ENCODE measurements around the gene MYRF. TPM values are rescaled to one million over a fixed set of nuclear protein-coding genes. Genes with fewer than 3 reads are reported as not detected.

The MYRF gene
- total and polyA plus RNA-seq, 2 of the 13 experiments (the other 11 are each of a cell fraction or from before 2014, with no cell fraction given) = 10.2 to 25.9 TPM

DNA sequence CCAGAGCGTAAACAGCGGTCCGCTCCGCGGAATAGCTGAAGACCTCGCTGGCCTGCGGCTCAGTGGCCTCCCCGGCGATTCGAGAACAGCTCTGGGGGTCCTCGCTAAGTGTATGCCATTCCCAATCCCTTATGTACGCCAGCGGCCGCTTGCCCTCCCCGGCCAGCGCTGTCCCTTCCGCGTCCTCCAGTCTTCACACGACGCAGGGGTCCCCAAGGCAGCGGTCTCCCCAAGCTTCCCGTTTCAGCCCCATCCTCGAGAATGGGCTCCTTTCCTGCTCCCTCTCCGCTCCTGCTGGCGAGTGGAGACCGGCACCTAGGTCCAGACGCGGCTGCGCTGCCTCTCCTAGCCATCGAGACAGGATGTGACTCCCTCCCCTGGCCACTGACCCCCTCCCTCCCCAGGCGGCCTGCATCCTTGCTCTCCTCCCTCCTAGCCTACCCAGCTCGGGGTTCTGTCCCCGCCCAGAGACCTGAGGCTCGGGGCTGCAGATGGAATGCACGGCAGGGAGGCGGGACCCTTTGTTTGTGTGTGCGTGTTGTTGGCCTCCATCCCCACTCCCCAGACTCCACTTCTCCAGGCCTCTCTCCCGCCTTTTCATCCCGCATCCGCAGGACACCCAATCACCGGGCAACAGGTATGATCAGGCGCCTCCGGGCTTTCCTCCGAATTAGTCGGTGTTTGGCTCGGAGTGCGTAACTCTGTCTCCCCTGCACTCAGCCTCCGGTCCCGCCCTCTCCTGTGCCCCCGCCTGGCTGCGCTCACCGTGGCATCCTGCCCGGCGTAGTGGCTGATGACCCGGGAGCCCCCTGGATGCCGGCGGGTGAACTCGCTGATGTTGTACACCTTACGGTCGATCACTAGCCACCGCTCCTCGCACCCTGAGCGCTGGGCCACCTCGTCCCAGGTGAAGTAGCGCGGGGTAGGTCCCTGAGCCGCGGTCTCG lies 63.6 kb downstream of the MYRF start (continued):
- TF ChIP-seq, protein P1, sequence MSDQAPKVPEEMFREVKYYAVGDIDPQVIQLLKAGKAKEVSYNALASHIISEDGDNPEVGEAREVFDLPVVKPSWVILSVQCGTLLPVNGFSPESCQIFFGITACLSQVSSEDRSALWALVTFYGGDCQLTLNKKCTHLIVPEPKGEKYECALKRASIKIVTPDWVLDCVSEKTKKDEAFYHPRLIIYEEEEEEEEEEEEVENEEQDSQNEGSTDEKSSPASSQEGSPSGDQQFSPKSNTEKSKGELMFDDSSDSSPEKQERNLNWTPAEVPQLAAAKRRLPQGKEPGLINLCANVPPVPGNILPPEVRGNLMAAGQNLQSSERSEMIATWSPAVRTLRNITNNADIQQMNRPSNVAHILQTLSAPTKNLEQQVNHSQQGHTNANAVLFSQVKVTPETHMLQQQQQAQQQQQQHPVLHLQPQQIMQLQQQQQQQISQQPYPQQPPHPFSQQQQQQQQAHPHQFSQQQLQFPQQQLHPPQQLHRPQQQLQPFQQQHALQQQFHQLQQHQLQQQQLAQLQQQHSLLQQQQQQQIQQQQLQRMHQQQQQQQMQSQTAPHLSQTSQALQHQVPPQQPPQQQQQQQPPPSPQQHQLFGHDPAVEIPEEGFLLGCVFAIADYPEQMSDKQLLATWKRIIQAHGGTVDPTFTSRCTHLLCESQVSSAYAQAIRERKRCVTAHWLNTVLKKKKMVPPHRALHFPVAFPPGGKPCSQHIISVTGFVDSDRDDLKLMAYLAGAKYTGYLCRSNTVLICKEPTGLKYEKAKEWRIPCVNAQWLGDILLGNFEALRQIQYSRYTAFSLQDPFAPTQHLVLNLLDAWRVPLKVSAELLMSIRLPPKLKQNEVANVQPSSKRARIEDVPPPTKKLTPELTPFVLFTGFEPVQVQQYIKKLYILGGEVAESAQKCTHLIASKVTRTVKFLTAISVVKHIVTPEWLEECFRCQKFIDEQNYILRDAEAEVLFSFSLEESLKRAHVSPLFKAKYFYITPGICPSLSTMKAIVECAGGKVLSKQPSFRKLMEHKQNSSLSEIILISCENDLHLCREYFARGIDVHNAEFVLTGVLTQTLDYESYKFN (CRISPR knock-in tag; conservative IDR thresholded peaks at IDR 0.05) = no peak
- TF ChIP-seq SP4 (CRISPR knock-in tag; IDR thresholded peaks at IDR 0.05) (no peak), FOXK1 (CRISPR knock-in tag; IDR thresholded peaks at IDR 0.05; ENCODE audit: borderline replicate concordance, low read depth) (no peak), REL (CRISPR knock-in tag; conservative IDR thresholded peaks at IDR 0.05) (no peak; the same call in 1 of the 2 replicates), ZNF850 (CRISPR knock-in tag; conservative IDR thresholded peaks at IDR 0.05) (no peak; the same call in 1 of the 2 replicates), ZNF564 (CRISPR knock-in tag; IDR thresholded peaks at IDR 0.05) (no peak), ATM (IDR thresholded peaks at IDR 0.05; ENCODE audit: borderline replicate concordance) (no peak), ZNF460 (CRISPR knock-in tag; IDR thresholded peaks at IDR 0.05; ENCODE audit: borderline replicate concordance) (no peak)
- TF ChIP-seq, protein P2, sequence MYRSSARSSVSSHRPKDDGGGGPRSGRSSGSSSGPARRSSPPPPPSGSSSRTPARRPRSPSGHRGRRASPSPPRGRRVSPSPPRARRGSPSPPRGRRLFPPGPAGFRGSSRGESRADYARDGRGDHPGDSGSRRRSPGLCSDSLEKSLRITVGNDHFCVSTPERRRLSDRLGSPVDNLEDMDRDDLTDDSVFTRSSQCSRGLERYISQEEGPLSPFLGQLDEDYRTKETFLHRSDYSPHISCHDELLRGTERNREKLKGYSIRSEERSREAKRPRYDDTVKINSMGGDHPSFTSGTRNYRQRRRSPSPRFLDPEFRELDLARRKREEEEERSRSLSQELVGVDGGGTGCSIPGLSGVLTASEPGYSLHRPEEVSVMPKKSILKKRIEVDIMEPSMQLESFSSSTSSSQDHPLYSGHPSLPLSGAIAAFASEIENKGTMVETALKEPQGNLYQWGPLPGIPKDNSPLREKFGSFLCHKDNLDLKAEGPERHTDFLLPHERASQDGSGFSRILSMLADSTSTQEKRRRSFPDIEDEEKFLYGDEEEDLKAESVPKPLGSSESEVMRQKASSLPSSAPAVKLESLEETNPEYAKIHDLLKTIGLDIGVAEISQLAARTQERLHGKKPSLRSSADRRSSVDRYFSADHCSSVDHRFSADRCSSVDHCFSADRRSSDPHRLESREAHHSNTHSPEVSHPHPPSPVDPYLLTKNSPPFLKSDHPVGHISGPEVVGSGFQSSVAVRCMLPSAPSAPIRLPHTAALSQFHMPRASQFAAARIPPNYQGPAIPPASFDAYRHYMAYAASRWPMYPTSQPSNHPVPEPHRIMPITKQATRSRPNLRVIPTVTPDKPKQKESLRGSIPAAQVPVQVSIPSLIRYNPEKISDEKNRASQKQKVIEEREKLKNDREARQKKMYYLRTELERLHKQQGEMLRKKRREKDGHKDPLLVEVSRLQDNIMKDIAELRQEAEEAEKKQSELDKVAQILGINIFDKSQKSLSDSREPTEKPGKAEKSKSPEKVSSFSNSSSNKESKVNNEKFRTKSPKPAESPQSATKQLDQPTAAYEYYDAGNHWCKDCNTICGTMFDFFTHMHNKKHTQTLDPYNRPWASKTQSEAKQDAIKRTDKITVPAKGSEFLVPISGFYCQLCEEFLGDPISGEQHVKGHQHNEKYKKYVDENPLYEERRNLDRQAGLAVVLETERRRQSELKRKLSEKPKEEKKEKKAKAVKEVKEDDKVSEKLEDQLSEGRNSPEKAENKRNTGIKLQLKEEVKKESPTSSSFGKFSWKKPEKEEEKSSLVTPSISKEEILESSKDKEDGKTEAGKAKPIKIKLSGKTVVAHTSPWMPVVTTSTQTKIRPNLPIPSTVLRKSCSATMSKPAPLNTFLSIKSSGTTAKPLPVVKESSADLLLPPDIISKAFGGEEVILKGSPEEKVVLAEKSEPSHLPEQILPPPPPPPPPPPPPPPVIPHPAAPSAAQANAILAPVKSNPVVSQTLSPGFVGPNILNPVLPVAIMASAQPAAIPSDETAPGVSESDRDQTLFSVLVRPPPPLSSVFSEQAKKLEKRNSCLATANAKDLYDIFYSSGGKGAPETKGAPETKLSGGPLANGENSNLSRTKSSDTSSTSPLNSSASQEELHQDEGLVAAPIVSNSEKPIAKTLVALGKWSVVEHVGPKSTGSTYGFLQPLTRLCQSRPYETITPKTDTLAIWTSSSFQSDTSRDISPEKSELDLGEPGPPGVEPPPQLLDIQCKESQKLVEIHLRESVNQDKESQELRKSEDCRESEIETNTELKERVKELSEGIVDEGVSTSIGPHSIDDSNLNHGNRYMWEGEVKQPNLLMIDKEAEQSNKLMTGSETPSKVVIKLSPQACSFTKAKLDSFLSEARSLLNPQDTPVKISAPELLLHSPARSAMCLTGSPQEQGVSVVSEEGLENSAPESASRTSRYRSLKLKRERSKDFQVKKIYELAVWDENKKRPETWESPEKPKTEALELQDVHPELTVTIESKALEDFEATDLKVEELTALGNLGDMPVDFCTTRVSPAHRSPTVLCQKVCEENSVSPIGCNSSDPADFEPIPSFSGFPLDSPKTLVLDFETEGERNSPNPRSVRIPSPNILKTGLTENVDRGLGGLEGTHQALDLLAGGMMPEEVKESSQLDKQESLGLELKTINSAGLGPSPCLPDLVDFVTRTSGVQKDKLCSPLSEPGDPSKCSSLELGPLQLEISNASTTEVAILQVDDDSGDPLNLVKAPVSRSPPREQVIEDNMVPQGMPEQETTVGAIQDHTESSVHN (CRISPR knock-in tag; IDR thresholded peaks at IDR 0.05) = no peak
- TF ChIP-seq, protein P3, sequence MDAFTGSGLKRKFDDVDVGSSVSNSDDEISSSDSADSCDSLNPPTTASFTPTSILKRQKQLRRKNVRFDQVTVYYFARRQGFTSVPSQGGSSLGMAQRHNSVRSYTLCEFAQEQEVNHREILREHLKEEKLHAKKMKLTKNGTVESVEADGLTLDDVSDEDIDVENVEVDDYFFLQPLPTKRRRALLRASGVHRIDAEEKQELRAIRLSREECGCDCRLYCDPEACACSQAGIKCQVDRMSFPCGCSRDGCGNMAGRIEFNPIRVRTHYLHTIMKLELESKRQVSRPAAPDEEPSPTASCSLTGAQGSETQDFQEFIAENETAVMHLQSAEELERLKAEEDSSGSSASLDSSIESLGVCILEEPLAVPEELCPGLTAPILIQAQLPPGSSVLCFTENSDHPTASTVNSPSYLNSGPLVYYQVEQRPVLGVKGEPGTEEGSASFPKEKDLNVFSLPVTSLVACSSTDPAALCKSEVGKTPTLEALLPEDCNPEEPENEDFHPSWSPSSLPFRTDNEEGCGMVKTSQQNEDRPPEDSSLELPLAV (CRISPR knock-in tag; conservative IDR thresholded peaks at IDR 0.05; ENCODE audit: low read depth) = no peak
- TF ChIP-seq, protein P4, sequence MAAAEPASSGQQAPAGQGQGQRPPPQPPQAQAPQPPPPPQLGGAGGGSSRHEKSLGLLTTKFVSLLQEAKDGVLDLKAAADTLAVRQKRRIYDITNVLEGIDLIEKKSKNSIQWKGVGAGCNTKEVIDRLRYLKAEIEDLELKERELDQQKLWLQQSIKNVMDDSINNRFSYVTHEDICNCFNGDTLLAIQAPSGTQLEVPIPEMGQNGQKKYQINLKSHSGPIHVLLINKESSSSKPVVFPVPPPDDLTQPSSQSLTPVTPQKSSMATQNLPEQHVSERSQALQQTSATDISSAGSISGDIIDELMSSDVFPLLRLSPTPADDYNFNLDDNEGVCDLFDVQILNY (CRISPR knock-in tag; conservative IDR thresholded peaks at IDR 0.05) = no peak

All from HepG2 (cell line).